Activated CD8-positive, alpha-beta memory T cell treated with anti-CD3 and anti-CD28 coated beads, Interleukin-2, amount 10 ng/mL, durations not matched to agents 7 days and 5 days (primary cell): ENCODE results near the gene SEL1L. TPM values are rescaled to one million over a fixed set of nuclear protein-coding genes. Genes with fewer than 3 reads are reported as not detected.

Source experiments
- ATAC-seq: fragments of 150-1000 bp; cut with Tn5 transposase; one replicate; pipeline ENCODE4 v1.10.0; 2021; ENCODE audit warnings: moderate library complexity
- CTCF ChIA-PET: fragments of 350-600 bp; sonication (Branson Sonifier 250); formaldehyde crosslinking; loops from one replicate; lab custom pipeline; 2021; ENCODE audit warnings: antibody characterized with exemption; lab: Charles Lee
- DNase-seq: peaks from one replicate; pipeline ENCODE4 v3.0.0-alpha.2; 2020
- H3K27ac Mint-ChIP-seq: one replicate; pipeline ENCODE4 v1.8.0; 2021; ENCODE audit warnings: mild to moderate bottlenecking, mixed read lengths
- H3K27me3 Mint-ChIP-seq: one replicate; pipeline ENCODE4 v1.8.0; 2021; ENCODE audit warnings: mixed read lengths
- H3K36me3 Mint-ChIP-seq: one replicate; pipeline ENCODE4 v1.8.0; 2021; ENCODE audit warnings: mild to moderate bottlenecking, mixed read lengths
- H3K4me1 Mint-ChIP-seq: one replicate; pipeline ENCODE4 v1.8.0; 2021; ENCODE audit warnings: mixed read lengths
- H3K4me3 Mint-ChIP-seq: one replicate; pipeline ENCODE4 v1.8.0; 2021; ENCODE audit warnings: mild to moderate bottlenecking, moderate library complexity, mixed read lengths
- H3K9me3 Mint-ChIP-seq: one replicate; pipeline ENCODE4 v1.8.0; 2022; ENCODE audit warnings: low read depth, mixed read lengths
- total RNA-seq, 2 experiments: library from RNA; stranded (reverse); gene quantifications; one replicate each; pipeline ENCODE4 v1.2.3, GENCODE V29; 2021

Gene SEL1L
- total RNA-seq, 2 experiments from 2014 or later = 59.0 to 65.3 TPM

- CTCF ChIA-PET = no interaction called here
- H3K9me3 Mint-ChIP-seq = no peaks in the 10 kb centered on the region
- H3K4me3 Mint-ChIP-seq = no peak overlapping the region
- no peaks in the 10 kb centered on the region for H3K4me1 Mint-ChIP-seq
- peaks cover 37% of the 10 kb centered on the region for H3K27me3 Mint-ChIP-seq
- ATAC-seq (no peak), DNase-seq (no peak)
- no peak overlapping the region for H3K27ac Mint-ChIP-seq
- H3K36me3 Mint-ChIP-seq = no peaks in the 10 kb centered on the region
Observed at GRCh38 chr14:81447021-81447764, 86.5 kb downstream of the SEL1L start.

GRCh38 chr14:81446279-81447007 is 87.2 kb downstream of the SEL1L start:
- no peak for DNase-seq
- Mint-ChIP-seq H3K27me3 (peaks cover 41% of the 10 kb centered on the region), H3K27ac (no peak overlapping the region), H3K4me1 (no peaks in the 10 kb centered on the region), H3K4me3 (no peak overlapping the region), H3K9me3 (no peaks in the 10 kb centered on the region), H3K36me3 (no peaks in the 10 kb centered on the region)
- CTCF ChIA-PET = no interaction called here
- ATAC-seq = no peak

- H3K27me3 Mint-ChIP-seq = peaks cover 65% of the 10 kb centered on the region
- CTCF ChIA-PET = interaction anchor here (0.8 kb wide), 1 partner anchor 12 kb away, joined by 5 read pairs; no protein-coding TSS in a partner anchor
- no peak overlapping the region for H3K27ac Mint-ChIP-seq
- no peak for DNase-seq
- no peaks in the 10 kb centered on the region for H3K36me3 Mint-ChIP-seq
- ATAC-seq = no peak
- peaks cover 3% of the 10 kb centered on the region for H3K4me1 Mint-ChIP-seq
- H3K9me3 Mint-ChIP-seq = no peaks in the 10 kb centered on the region
- H3K4me3 Mint-ChIP-seq = no peak overlapping the region
Observed at GRCh38 chr14:81441626-81442134, 92.0 kb downstream of the SEL1L start.

GRCh38 chr14:81440041-81440440 is 93.6 kb downstream of the SEL1L start:
- H3K27me3 Mint-ChIP-seq = peaks cover 72% of the 10 kb centered on the region
- no peak for DNase-seq

GRCh38 chr14:81437244-81437643 is 96.4 kb downstream of the SEL1L start:
- CTCF ChIA-PET = no interaction called here
- no peak for ATAC-seq
- Mint-ChIP-seq H3K27ac (no peak overlapping the region), H3K4me3 (no peak overlapping the region), H3K9me3 (no peaks in the 10 kb centered on the region), H3K4me1 (peaks cover 8% of the 10 kb centered on the region), H3K27me3 (peaks cover 84% of the 10 kb centered on the region), H3K36me3 (no peaks in the 10 kb centered on the region)
- no peak for DNase-seq

More at GRCh38 chr14:81440041-81440440, 93.6 kb downstream of the SEL1L start:
- Mint-ChIP-seq H3K27ac (no peak overlapping the region), H3K4me3 (no peak overlapping the region), H3K36me3 (no peaks in the 10 kb centered on the region), H3K9me3 (no peaks in the 10 kb centered on the region), H3K4me1 (peaks cover 8% of the 10 kb centered on the region)
- no peak for ATAC-seq
- CTCF ChIA-PET = no interaction called here

GRCh38 chr14:81436296-81437138 is 97.1 kb downstream of the SEL1L start:
- ATAC-seq (peak; percentile 91), DNase-seq (no peak)
- Mint-ChIP-seq H3K36me3 (no peaks in the 10 kb centered on the region), H3K4me3 (peak overlapping the region; percentile 56), H3K9me3 (no peaks in the 10 kb centered on the region), H3K27me3 (peaks cover 84% of the 10 kb centered on the region), H3K27ac (no peak overlapping the region), H3K4me1 (peaks cover 8% of the 10 kb centered on the region)
- CTCF ChIA-PET = interaction anchor here (1.0 kb wide), 1 partner anchor 29 kb away, joined by 3 read pairs; no protein-coding TSS in a partner anchor

GRCh38 chr14:81435391-81436295 is 98.0 kb downstream of the SEL1L start:
- H3K4me3 Mint-ChIP-seq = peak overlapping the region; percentile 19
- H3K36me3 Mint-ChIP-seq = no peaks in the 10 kb centered on the region
- ATAC-seq = peak; percentile 57
- CTCF ChIA-PET = interaction anchor here (1.0 kb wide), 1 partner anchor 30 kb away, joined by 3 read pairs; no protein-coding TSS in a partner anchor
- peaks cover 76% of the 10 kb centered on the region for H3K27me3 Mint-ChIP-seq
- no peak overlapping the region for H3K27ac Mint-ChIP-seq
- H3K9me3 Mint-ChIP-seq = no peaks in the 10 kb centered on the region
- H3K4me1 Mint-ChIP-seq = peaks cover 8% of the 10 kb centered on the region
- DNase-seq = no peak

- no peak for ATAC-seq
- peaks cover 70% of the 10 kb centered on the region for H3K27me3 Mint-ChIP-seq
- no peaks in the 10 kb centered on the region for H3K9me3 Mint-ChIP-seq
- no peaks in the 10 kb centered on the region for H3K36me3 Mint-ChIP-seq
- CTCF ChIA-PET = no interaction called here
- peaks cover 8% of the 10 kb centered on the region for H3K4me1 Mint-ChIP-seq
- DNase-seq = no peak
- peak overlapping the region; percentile 19 for H3K4me3 Mint-ChIP-seq
- no peak overlapping the region for H3K27ac Mint-ChIP-seq
Observed at GRCh38 chr14:81435048-81435390, 98.6 kb downstream of the SEL1L start.

GRCh38 chr14:81434230-81434629 is 99.4 kb downstream of the SEL1L start:
- H3K4me3 Mint-ChIP-seq = no peak overlapping the region
- no peaks in the 10 kb centered on the region for H3K9me3 Mint-ChIP-seq
- ATAC-seq (no peak), DNase-seq (no peak)
- peaks cover 8% of the 10 kb centered on the region for H3K4me1 Mint-ChIP-seq
- H3K27ac Mint-ChIP-seq = no peak overlapping the region
- CTCF ChIA-PET = no interaction called here
- no peaks in the 10 kb centered on the region for H3K36me3 Mint-ChIP-seq
- H3K27me3 Mint-ChIP-seq = peaks cover 67% of the 10 kb centered on the region

- Mint-ChIP-seq H3K36me3 (no peaks in the 10 kb centered on the region), H3K9me3 (no peaks in the 10 kb centered on the region), H3K4me3 (no peak overlapping the region), H3K4me1 (peaks cover 8% of the 10 kb centered on the region), H3K27me3 (peaks cover 63% of the 10 kb centered on the region), H3K27ac (no peak overlapping the region)
- CTCF ChIA-PET = no interaction called here
- ATAC-seq (no peak), DNase-seq (no peak)
Observed at GRCh38 chr14:81433378-81433777, 100.3 kb downstream of the SEL1L start.

GRCh38 chr14:81432219-81432661 is 101.4 kb downstream of the SEL1L start:
- Mint-ChIP-seq H3K4me3 (no peak overlapping the region), H3K36me3 (no peaks in the 10 kb centered on the region), H3K27me3 (peaks cover 63% of the 10 kb centered on the region), H3K4me1 (peaks cover 8% of the 10 kb centered on the region), H3K9me3 (no peaks in the 10 kb centered on the region), H3K27ac (no peak overlapping the region)
- ATAC-seq = no peak
- no peak for DNase-seq
- CTCF ChIA-PET = no interaction called here

- no peak overlapping the region for H3K27ac Mint-ChIP-seq
- H3K4me1 Mint-ChIP-seq = peaks cover under 1% of the 10 kb centered on the region
- no peak overlapping the region for H3K4me3 Mint-ChIP-seq
- H3K9me3 Mint-ChIP-seq = no peaks in the 10 kb centered on the region
- DNase-seq (no peak), ATAC-seq (no peak)
- CTCF ChIA-PET = no interaction called here
- H3K27me3 Mint-ChIP-seq = peaks cover 63% of the 10 kb centered on the region
- no peaks in the 10 kb centered on the region for H3K36me3 Mint-ChIP-seq
Observed at GRCh38 chr14:81430235-81430634, 103.4 kb downstream of the SEL1L start.
